OCI-M2 (cell line): ENCODE measurements around the gene SULT1C3.

Experiments
- DNase-seq: peaks from one replicate; lab custom pipeline; 2025; ENCODE audit not compliant: unreplicated experiment; lab: John Stamatoyannopoulos, UW

Gene SULT1C3

DNA sequence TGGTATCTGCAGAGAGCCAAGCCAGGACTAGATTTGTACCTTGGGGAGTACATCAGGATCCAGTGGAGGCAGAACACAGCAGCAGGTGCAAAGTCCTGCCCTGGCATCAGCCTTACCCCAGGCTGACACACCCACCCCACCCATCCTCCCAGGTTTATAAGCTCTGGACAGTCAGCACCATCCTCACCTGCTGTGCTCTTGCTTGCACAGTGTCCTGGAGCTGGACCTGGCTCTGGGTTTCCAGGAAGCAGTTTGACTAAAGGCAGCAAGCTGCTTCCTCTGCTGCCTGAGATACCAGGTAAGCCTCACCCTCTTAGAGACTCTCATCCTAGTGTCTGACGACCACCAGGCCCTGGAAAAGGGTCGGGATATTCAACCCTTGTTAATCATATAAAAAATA lies at the start of gene SULT1C3:
TSS of gene SULT1C3 (plus strand) at position 183 of the 400 bp plus-strand sequence. CDS start 7,227 bp downstream, outside the sequence.
- no peak for DNase-seq

GRCh38 chr2:108193251-108193650 lies 46.5 kb upstream of the SULT1C3 start:
- no peak for DNase-seq

DNA sequence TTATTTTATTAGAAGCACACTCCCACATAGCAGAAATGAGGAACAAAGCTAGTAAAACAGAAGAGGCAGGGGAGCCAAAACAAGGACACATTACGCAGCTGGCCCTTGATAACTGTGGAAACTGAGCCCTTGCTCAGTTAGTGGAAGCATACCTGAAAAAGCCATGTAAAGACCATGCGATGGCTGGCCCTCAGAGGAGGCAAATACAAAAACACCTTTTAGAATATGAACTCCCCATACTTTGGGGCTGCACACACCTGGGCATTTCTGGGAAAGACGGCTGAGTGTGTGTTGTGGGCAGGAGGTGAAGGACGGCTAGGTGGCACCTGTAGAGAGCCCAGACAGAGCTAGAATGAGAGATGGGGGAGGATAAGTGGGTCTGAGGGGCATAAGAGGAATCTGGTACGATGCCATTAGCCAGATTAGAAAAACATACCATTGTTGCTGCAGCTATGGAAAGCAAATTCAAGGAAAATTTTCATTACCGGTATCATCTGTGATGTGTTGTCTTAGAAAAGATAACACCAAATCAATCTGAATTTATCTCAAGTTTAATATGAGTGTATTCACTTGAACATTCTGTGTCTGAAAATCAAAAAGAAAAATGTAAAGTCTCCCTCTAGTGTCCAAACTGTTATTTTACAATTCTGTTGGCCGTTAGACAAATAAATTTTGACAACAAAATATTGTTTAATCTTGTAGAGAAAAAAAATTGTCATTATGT lies 45.2 kb upstream of the SULT1C3 start:
- no peak for DNase-seq

GRCh38 chr2:108195133-108195439 lies 44.7 kb upstream of the SULT1C3 start:
- DNase-seq, result no peak

DNA sequence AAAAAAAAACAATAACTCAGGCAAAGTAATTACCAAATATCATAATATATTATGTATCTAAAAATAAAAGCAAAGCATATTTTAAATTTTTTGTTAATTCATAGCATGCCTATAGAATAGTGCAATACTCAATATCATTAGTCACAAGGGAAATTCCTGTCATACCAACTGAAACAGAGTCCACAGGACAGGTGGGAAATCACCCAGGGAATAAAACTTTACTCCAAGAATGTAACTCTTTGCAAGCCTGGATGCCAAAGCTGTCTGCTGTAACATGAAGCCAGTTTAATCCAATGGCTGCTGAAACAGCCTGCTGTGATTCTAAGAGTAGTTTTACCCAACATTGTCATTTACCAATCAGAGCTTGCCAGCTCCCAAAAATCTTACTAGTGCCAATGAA lies 40.0 kb upstream of the SULT1C3 start:
- no peak for DNase-seq

GRCh38 chr2:108200569-108200968 lies 39.2 kb upstream of the SULT1C3 start:
- DNase-seq, result no peak

- no peak for DNase-seq
Measured at GRCh38 chr2:108212671-108213070, 27.1 kb upstream of the SULT1C3 start.

- no peak for DNase-seq
Measured at GRCh38 chr2:108215794-108216211, 24.0 kb upstream of the SULT1C3 start.

- DNase-seq, result no peak
Measured at GRCh38 chr2:108217211-108217610, 22.6 kb upstream of the SULT1C3 start.

DNA sequence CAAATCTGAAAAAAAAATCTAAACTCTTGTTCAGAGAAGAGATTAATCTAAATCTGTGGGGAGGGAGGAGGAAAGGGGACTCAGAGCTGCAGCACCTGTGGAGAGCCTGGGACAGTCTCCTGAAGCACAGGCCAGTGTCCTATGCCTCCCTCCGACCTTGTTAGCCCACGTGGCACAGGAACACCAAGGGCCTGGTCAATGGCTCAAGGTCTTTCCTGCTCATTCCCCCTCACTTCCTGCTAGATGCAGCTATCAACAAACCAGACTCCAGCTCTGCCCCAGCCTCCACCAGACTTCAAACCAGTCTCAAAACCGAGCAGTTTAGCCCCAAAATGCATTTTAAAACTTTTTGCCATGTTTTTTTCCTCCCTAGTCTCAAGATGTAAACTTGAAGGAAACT lies 20.1 kb upstream of the SULT1C3 start:
- no peak for DNase-seq

- no peak for DNase-seq
Measured at GRCh38 chr2:108220191-108220590, 19.6 kb upstream of the SULT1C3 start.

DNA sequence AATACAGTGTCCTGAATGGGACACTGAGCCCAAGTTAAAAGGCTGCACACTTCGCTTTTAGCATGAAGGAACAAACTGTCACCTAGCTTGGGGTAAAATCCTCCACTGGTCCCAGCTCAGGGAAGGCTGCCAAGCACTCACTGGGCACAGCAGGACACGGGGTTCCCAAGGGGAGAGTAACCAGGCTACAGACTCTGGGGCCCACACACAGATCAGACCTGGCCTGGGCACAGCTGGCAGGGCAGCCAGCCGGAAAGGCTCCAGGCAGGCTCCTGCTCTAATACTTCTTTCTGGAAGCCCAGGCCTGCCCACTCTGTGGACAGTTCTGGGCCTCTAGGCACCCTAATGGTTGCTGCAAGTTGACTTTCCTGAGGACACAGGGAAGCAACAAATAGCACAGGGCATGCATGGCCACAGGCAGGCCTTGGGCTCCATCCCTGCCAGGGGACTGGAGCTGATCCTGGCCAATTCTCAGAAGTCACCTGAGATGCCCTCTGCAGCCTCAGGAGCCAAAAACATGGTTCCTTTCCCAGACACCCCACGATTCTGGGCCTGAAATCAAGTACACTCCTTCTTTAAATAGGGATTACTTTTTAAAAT lies 18.7 kb upstream of the SULT1C3 start:
- no peak for DNase-seq

- DNase-seq, result no peak
Measured at GRCh38 chr2:108222261-108222660, 17.5 kb upstream of the SULT1C3 start.

GRCh38 chr2:108223573-108223972 lies 16.2 kb upstream of the SULT1C3 start:
- DNase-seq, result no peak

DNA sequence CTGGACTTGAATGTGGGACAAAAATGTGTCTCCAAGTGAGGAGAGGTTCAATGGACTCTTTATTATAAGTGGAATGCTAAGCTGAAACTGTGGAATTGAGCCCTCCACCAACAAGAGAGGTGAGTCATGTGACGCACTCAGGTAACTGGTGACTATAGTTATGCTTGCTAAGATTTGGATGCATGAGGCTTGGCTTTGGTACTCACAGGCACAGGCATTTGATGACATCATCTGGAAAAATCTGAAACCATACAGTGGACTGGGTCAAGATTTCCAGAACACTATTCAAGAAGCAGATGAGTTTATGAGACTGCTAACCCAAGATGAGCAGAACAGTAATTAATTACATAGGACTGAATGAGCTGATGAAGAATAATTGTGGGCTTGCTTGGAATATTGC lies 15.7 kb upstream of the SULT1C3 start:
- no peak for DNase-seq

DNA sequence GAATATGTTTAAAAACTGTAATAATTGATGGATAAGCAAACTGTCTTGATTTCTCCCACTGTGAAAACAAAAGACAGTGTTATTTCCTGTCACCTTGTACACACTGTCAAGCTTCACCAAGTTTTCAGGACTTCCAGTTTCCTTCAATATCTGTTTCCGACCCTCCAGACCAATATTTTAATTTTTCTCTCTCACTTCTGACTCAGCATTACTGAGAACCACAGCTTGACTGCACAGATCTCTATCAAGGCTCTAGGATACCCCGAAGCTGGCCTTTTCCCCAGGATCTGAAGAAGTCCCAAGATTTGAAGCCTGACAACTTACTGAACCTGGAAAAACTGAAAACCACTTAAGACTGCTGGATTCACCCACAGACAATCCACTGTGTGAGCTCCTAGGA lies 13.2 kb upstream of the SULT1C3 start:
- no peak for DNase-seq

DNA sequence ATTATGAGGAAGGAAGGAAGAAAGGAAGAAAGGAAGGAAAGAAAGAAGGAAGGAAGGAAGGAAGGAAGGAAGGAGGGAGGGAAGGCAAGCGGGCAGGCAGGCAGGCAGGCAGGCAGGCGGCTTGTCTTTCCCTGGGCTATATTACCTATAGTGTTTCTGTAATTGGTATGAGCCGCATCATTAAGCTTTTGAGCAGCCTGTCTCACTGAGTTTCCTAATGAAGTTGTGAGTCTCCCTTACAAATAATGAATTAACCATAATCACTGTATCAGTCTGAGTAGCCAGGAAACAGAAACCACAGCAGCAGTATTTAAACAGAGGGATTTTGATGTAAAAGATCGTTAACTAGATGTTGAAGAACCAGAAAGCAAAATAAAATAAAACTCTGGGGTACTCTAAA lies 11.8 kb upstream of the SULT1C3 start:
- DNase-seq, result no peak

GRCh38 chr2:108228537-108228936 lies 11.2 kb upstream of the SULT1C3 start:
- DNase-seq, result no peak

GRCh38 chr2:108229875-108230274 lies 9.9 kb upstream of the SULT1C3 start:
- DNase-seq, result no peak

DNA sequence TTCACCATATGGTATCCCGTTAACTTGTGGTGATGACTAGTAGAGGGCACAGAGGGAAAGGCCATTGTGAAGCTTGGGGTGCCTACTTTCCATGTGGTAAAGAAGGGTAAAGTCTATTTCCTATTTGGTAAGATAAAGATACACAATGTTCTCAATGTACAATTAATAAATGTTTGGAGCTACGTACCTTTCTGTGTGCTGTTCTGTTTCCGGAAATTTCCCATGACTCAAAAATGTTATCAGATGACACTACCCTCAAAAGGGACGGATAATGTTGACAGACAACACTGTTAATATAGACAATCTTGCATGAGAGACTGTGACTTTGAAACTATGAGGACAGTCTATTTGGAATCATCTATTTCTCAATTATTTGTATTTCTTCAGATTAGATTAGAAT lies 4.2 kb upstream of the SULT1C3 start:
- no peak for DNase-seq

GRCh38 chr2:108236676-108237335 lies 3.0 kb upstream of the SULT1C3 start:
- no peak for DNase-seq

DNA sequence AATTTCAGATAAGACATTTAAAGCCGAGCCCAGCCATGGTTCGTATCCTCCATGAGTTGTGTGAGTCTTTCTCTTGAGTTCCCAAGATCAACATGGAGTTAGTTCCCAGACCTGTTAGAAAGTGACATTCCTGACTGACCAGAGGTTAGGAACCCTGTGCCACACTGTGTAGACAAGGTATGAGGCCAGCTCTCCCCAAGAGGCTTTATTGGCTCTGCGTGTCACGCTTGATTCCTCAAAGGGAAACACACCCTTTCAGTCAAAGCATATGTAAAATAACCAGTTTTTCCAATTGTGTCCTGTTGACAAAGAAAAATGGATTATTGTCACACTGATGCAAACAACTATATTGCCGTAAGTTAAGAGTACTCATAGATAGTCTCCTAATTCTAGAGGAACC lies 1.2 kb downstream of the SULT1C3 start:
- no peak for DNase-seq

- DNase-seq, result no peak
Measured at GRCh38 chr2:108243566-108243965, 3.8 kb downstream of the SULT1C3 start.
